Measurements from ENCODE around the gene KLC3. TPM values are rescaled to one million over a fixed set of nuclear protein-coding genes. Genes with fewer than 3 reads are reported as not detected.

The KLC3 gene
- total RNA-seq, 1 experiment from 2014 or later, result 4.8 TPM

DNA sequence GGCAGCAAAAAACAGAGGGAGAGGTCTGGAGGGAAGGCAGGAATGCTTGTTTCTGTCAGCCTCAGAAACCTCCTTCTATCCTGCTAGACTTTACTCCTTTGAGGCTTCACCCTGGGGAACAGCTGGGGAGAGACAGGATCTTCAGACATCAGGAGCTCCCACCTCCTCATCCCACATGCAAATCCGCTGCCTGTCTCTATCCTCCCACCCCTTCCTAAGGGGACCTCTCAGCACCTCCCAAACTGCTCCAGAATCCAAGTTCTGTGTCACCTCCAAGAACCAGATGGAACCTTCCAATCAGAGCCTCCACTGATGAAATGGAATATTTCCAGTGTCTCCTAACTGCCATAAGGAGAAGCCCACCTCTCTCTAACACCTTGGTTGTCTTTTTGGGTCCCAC is 39.6 kb downstream of the KLC3 start:
- Histone ChIP-seq H3K27me3 (ENCODE audit: insufficient read depth, low read length) (peaks cover 4% of the 10 kb centered on the region; the same call in 1 of the 2 replicates), H2BK120ac (ENCODE audit: low read depth, low read length, poor library complexity, severe bottlenecking) (no peak overlapping the region), H2BK5ac (ENCODE audit: insufficient read length, low read length) (no peak overlapping the region), H3T11ph (ENCODE audit: low read length) (no peak overlapping the region), H3K18ac (ENCODE audit: insufficient read length, low read depth, low read length) (no peak overlapping the region), H4K5ac (ENCODE audit: insufficient read length, low read depth, low read length) (no peak overlapping the region), H3K79me2 (ENCODE audit: insufficient read depth, low read length) (no peaks in the 10 kb centered on the region), H3K23me2 (ENCODE audit: insufficient read length, low read depth, low read length, poor library complexity, severe bottlenecking) (peaks cover 2% of the 10 kb centered on the region), H3K23ac (ENCODE audit: insufficient read length, low read depth, low read length) (no peak overlapping the region), H3K79me1 (ENCODE audit: insufficient read depth, low read depth, low read length, poor library complexity, severe bottlenecking) (no peaks in the 10 kb centered on the region), H2AK5ac (ENCODE audit: insufficient read length, low read length) (no peak overlapping the region), H3K4me1 (ENCODE audit: insufficient read depth, low read length) (no peaks in the 10 kb centered on the region), H4K20me1 (ENCODE audit: control insufficient read depth, insufficient read depth, insufficient read length) (no peaks in the 10 kb centered on the region), H2BK20ac (ENCODE audit: low read depth, low read length, poor library complexity, severe bottlenecking) (no peak overlapping the region), H3K4me2 (ENCODE audit: insufficient read depth, insufficient read length, low read length) (no peak overlapping the region), H2AFZ (ENCODE audit: low read length) (no peak overlapping the region), H3K9me3 (ENCODE audit: control insufficient read depth, low read depth, low read length) (no peaks in the 10 kb centered on the region), H3K9ac (ENCODE audit: extremely low read depth, insufficient read length, low read length) (no peak overlapping the region), H3K27ac (ENCODE audit: insufficient read length, low read depth, low read length) (no peak overlapping the region), H2BK12ac (ENCODE audit: insufficient read length, low read depth, low read length) (no peak overlapping the region), H3K4ac (ENCODE audit: low read depth, low read length) (no peak overlapping the region), H4K8ac (replicated peaks; ENCODE audit: insufficient read length, low read depth, low read length) (no peak overlapping the region), H2BK15ac (ENCODE audit: low read depth, low read length) (no peak overlapping the region), H4K91ac (ENCODE audit: insufficient read length, low read depth, low read length) (no peak overlapping the region), H3K56ac (ENCODE audit: insufficient read length, low read depth, low read length) (no peak overlapping the region), H3K14ac (ENCODE audit: insufficient read depth, low read length) (no peak overlapping the region)
- Mint-ChIP-seq H3K9me3 (no peaks in the 10 kb centered on the region), H3K4me1 (peaks cover 8 to 20% of the 10 kb centered on the region in 2 experiments), H3K27ac (peak overlapping the region; percentile 24 to 48 (median 28); a peak in 4 of 7 replicates), H3K27me3 (ENCODE audit: low read depth) (no peaks in the 10 kb centered on the region), H3K36me3 (ENCODE audit: insufficient read depth in 1 of 3, low read depth in 3 of 3) (peaks cover 0 to 7% (median 3%) of the 10 kb centered on the region in 3 experiments; a peak in 2 of 7 replicates), H3K4me3 (no peak overlapping the region)
- TF ChIP-seq, protein P1, sequence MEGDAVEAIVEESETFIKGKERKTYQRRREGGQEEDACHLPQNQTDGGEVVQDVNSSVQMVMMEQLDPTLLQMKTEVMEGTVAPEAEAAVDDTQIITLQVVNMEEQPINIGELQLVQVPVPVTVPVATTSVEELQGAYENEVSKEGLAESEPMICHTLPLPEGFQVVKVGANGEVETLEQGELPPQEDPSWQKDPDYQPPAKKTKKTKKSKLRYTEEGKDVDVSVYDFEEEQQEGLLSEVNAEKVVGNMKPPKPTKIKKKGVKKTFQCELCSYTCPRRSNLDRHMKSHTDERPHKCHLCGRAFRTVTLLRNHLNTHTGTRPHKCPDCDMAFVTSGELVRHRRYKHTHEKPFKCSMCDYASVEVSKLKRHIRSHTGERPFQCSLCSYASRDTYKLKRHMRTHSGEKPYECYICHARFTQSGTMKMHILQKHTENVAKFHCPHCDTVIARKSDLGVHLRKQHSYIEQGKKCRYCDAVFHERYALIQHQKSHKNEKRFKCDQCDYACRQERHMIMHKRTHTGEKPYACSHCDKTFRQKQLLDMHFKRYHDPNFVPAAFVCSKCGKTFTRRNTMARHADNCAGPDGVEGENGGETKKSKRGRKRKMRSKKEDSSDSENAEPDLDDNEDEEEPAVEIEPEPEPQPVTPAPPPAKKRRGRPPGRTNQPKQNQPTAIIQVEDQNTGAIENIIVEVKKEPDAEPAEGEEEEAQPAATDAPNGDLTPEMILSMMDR (conservative IDR thresholded peaks at IDR 0.05), result no peak
- DNase-seq, result no peak
- WGBS (ENCODE audit: extremely low coverage, insufficient read length, low lambda C conversion rate), result no CpG with 5 or more reads among the region's 1 CpG

Measured in H9 (cell line).